NCI-H1694 (cell line): ENCODE measurements around the gene SPTA1.
"Not testable (repeated sequence)": the region's sequence is repeated elsewhere in the genome, so short reads cannot be mapped to it uniquely, and the experiment has no call there.

Experiments used
- DNase-seq: peaks from one replicate; lab custom pipeline; 2025; lab: John Stamatoyannopoulos, UW

The SPTA1 gene

GRCh38 chr1:158686111-158687009 is at the start of gene SPTA1:
SPTA1 (minus strand) TSS chr1:158686715; CDS start chr1:158686517, 198 bp downstream.
- DNase-seq, result no peak

GRCh38 chr1:158735848-158736247 is 49.3 kb upstream of the SPTA1 start:
- DNase-seq, result no peak

GRCh38 chr1:158732524-158732923 is 46.0 kb upstream of the SPTA1 start:
- no peak for DNase-seq

GRCh38 chr1:158731707-158732106 is 45.2 kb upstream of the SPTA1 start:
- DNase-seq, result no peak

- DNase-seq, result no peak
Observed at GRCh38 chr1:158730453-158730852, 43.9 kb upstream of the SPTA1 start.

- DNase-seq, result no peak
Observed at GRCh38 chr1:158728510-158729225, 42.2 kb upstream of the SPTA1 start.

GRCh38 chr1:158724442-158724841 is 37.9 kb upstream of the SPTA1 start:
- DNase-seq, result no peak

- no peak for DNase-seq
Observed at GRCh38 chr1:158720620-158721019, 34.1 kb upstream of the SPTA1 start, which contains the start of gene OR6K3. OR6K3 (minus strand) TSS chr1:158720720; CDS start chr1:158718115, 2,605 bp downstream.

GRCh38 chr1:158719664-158720063 is 33.1 kb upstream of the SPTA1 start:
- DNase-seq, result no peak

GRCh38 chr1:158717344-158717743 is 30.8 kb upstream of the SPTA1 start:
- DNase-seq, result no peak

- no peak for DNase-seq
Observed at GRCh38 chr1:158716335-158716734, 29.8 kb upstream of the SPTA1 start.

- no peak for DNase-seq
Observed at GRCh38 chr1:158714754-158715153, 28.2 kb upstream of the SPTA1 start.

- no peak for DNase-seq
Observed at GRCh38 chr1:158711098-158711497, 24.6 kb upstream of the SPTA1 start.

GRCh38 chr1:158706096-158706495 is 19.6 kb upstream of the SPTA1 start:
- no peak for DNase-seq

- no peak for DNase-seq
Observed at GRCh38 chr1:158700552-158700951, 14.0 kb upstream of the SPTA1 start, which contains the start of gene OR6K2. OR6K2 (minus strand) TSS chr1:158700652; CDS start chr1:158700652, 0 bp downstream.

GRCh38 chr1:158694596-158694995 is 8.1 kb upstream of the SPTA1 start:
- DNase-seq, result no peak

GRCh38 chr1:158692356-158692755 is 5.8 kb upstream of the SPTA1 start:
- DNase-seq, result no peak

GRCh38 chr1:158691907-158692306 is 5.4 kb upstream of the SPTA1 start:
- DNase-seq, result no peak

GRCh38 chr1:158691149-158691548 is 4.6 kb upstream of the SPTA1 start:
- DNase-seq, result not testable (repeated sequence)

GRCh38 chr1:158689875-158690274 is 3.4 kb upstream of the SPTA1 start:
- no peak for DNase-seq

GRCh38 chr1:158689110-158689509 is 2.6 kb upstream of the SPTA1 start:
- DNase-seq, result no peak

- not testable (repeated sequence) for DNase-seq
Observed at GRCh38 chr1:158688343-158688742, 1.8 kb upstream of the SPTA1 start.

GRCh38 chr1:158687037-158687436 is 522 bp upstream of the SPTA1 start:
- DNase-seq, result no peak
